ENCODE data around the gene ZC3H11A. TPM values are rescaled to one million over a fixed set of nuclear protein-coding genes. Genes with fewer than 3 reads are reported as not detected.

Gene ZC3H11A
- total RNA-seq, 2 experiments from 2014 or later, result 67.6 to 73.3 TPM

- no peaks in the 10 kb centered on the region for H3K4me1 Mint-ChIP-seq (ENCODE audit: low read depth)
- peaks cover 89% of the 10 kb centered on the region for H3K36me3 Mint-ChIP-seq (ENCODE audit: low read depth)
- intact Hi-C loops (cut with DNase I, micrococcal nuclease), result no loop called here
- H3K27ac Mint-ChIP-seq, result no peak overlapping the region
- no peak overlapping the region for H3K4me3 Mint-ChIP-seq
- Histone ChIP-seq H3K27ac (ENCODE audit: low read depth in 1 of 2, low read length in 2 of 2) (no peak overlapping the region), H3K27me3 (ENCODE audit: control insufficient read depth in 1 of 2, insufficient read depth in 2 of 2, low read length in 2 of 2) (no peaks in the 10 kb centered on the region), H3K4me1 (ENCODE audit: insufficient read depth, low read length) (no peaks in the 10 kb centered on the region), H3K4me3 (ENCODE audit: low read length) (no peak overlapping the region), H3K9me3 (ENCODE audit: control insufficient read depth in 1 of 2, insufficient read depth in 1 of 2, low read length in 2 of 2) (no peaks in the 10 kb centered on the region), H3K36me3 (ENCODE audit: insufficient read depth, low read length) (peaks cover 74% of the 10 kb centered on the region)
- TF ChIP-seq CTCF (IDR thresholded peaks at IDR 0.05), result no peak
- ChIA-PET CTCF (no interaction called here), POLR2A (no interaction called here)
- DNase-seq (no peak), ATAC-seq (ENCODE audit: poor library complexity) (no peak)
- H3K9me3 Mint-ChIP-seq, result no peaks in the 10 kb centered on the region
- H3K27me3 Mint-ChIP-seq, result no peaks in the 10 kb centered on the region
Measured at GRCh38 chr1:203843435-203843834, 48.0 kb downstream of the ZC3H11A start.

Other genes starting within 250 kb of the ZC3H11A start
- 10 to 100 TPM; 23.6 to 23.7 TPM for gene ATP2B4, start 168.8 kb upstream of the ZC3H11A start, total RNA-seq
- gene LAX1, start 30.4 kb upstream of the ZC3H11A start, total RNA-seq, result 10 to 100 TPM; 16.6 to 18.3 TPM
- 10 to 100 TPM; 25.0 to 25.2 TPM for gene ZBED6, start within 50 bp of the ZC3H11A start, total RNA-seq
- gene SNRPE, start 66.0 kb downstream of the ZC3H11A start, total RNA-seq, result 10 to 100 TPM; 63.0 to 65.9 TPM

Data from CD4-positive, alpha-beta T cell (primary cell).